K562 (cell line): ENCODE measurements around the gene YJU2. TPM values are rescaled to one million over a fixed set of nuclear protein-coding genes. Genes with fewer than 3 reads are reported as not detected.

Experiments used
- ATAC-seq: fragments of 200-7000 bp; cut with Tn5 transposase; 3 replicates; pipeline ENCODE4 v1.9.1; 2020; ENCODE audit warnings: moderate library complexity
- BruUV-seq: library from RNA; stranded (reverse); fragments of 400-500 nt; replicated peaks from 2 replicates; lab custom pipeline; 2021; lab: Mats Ljungman, UMichigan
- CTCF ChIA-PET: fragments of 300-600 bp; formaldehyde crosslinking; extraction: SDS; loops from one replicate; lab custom pipeline; 2021; ENCODE audit warnings: low intra/inter-chr PET ratio; lab: Yijun Ruan, JAX
- POLR2A ChIA-PET: fragments of 300-600, 350-650 bp; sonication (Branson Sonifier 250); formaldehyde crosslinking; extraction: SDS; loops from one replicate; lab custom pipeline; 2021; ENCODE audit warnings: antibody characterized with exemption, inconsistent platforms; lab: Yijun Ruan, JAX
- DNase-seq, 4 experiments: peaks; one replicate each; pipeline versions ENCODE4 v3.0.0 to v3.0.0-alpha.2; 2011 to 2018; ENCODE audit warnings: low spot score in 3 of 4, mixed read lengths in 3 of 4; ENCODE audit errors: extremely low read depth in 1 of 4
- FAIRE-seq: peaks from 2 replicates; lab custom pipeline; 2011; peaks lifted over from hg19 to GRCh38; lab: Jason Lieb, UNC
- H2AFZ ChIP-seq: 2 replicates; pipeline ENCODE4 v1.6.0; 2011; ENCODE audit warnings: low read depth, low read length, control low read depth, inconsistent platforms
- H3K27ac ChIP-seq: fragments of 200-600 bp; 3 replicates; pipeline ENCODE4 v1.8.0; 2011; ENCODE audit warnings: low read depth, mild to moderate bottlenecking, control low read depth, inconsistent platforms, low read length, moderate library complexity, mixed read lengths; ENCODE audit errors: extremely low read depth
- H3K27me3 ChIP-seq, 2 experiments: fragments of 300-600 bp in 1 of 2; 2 replicates in 1 of 2; 3 replicates in 1 of 2; pipeline versions ENCODE4 v1.6.0 to v1.8.0; 2011; ENCODE audit warnings: inconsistent platforms in 2 of 2, low read length in 2 of 2, mild to moderate bottlenecking in 1 of 2, mixed read lengths in 1 of 2, moderate library complexity in 1 of 2; ENCODE audit not compliant: control insufficient read depth in 2 of 2, insufficient read depth in 2 of 2
- H3K36me3 ChIP-seq: fragments of 300-600 bp; 3 replicates; pipeline ENCODE4 v1.8.0; 2011; ENCODE audit warnings: mild to moderate bottlenecking, low read length, inconsistent platforms; ENCODE audit not compliant: control insufficient read depth, insufficient read depth
- H3K4me1 ChIP-seq, 2 experiments: fragments of 200-600 bp in 1 of 2; replicated peaks in 1 of 2; 2 replicates in 1 of 2; 3 replicates in 1 of 2; pipeline versions ENCODE4 v1.5.1 to v1.8.0; 2011; ENCODE audit warnings: inconsistent platforms in 2 of 2, low read length in 2 of 2, mild to moderate bottlenecking in 1 of 2, mixed read lengths in 1 of 2, moderate library complexity in 1 of 2; ENCODE audit not compliant: control insufficient read depth in 2 of 2, insufficient read depth in 2 of 2
- H3K4me2 ChIP-seq: 2 replicates; pipeline ENCODE4 v1.6.1; 2011; ENCODE audit warnings: low read length, control low read depth, inconsistent platforms, mixed read lengths; ENCODE audit not compliant: insufficient read depth
- H3K4me3 ChIP-seq: fragments of 200-600 bp; sonication (generic), shearing (Covaris generic); 2 replicates; pipeline ENCODE4 v1.5.1; 2016; ENCODE audit warnings: control low read depth, inconsistent platforms
- H3K79me2 ChIP-seq: fragments of 200-600 bp; 3 replicates; pipeline ENCODE4 v1.8.0; 2011; ENCODE audit warnings: low read length, inconsistent platforms; ENCODE audit not compliant: control insufficient read depth, insufficient read depth
- H3K9ac ChIP-seq, 2 experiments: 2 replicates each; pipeline versions ENCODE4 v1.6.0 to v1.6.1; 2011; ENCODE audit warnings: low read depth in 2 of 2, low read length in 2 of 2, control low read depth in 1 of 2, inconsistent platforms in 1 of 2, mild to moderate bottlenecking in 1 of 2, mixed read lengths in 1 of 2; ENCODE audit not compliant: insufficient read depth in 1 of 2
- H3K9me1 ChIP-seq: one replicate; pipeline ENCODE4 v1.6.0; 2011; ENCODE audit warnings: inconsistent platforms, mild to moderate bottlenecking, low read length, moderate library complexity; ENCODE audit not compliant: control insufficient read depth, insufficient read depth
- H3K9me3 ChIP-seq: replicated peaks from 2 replicates; pipeline ENCODE4 v1.5.1; 2011; ENCODE audit warnings: low read depth, low read length, inconsistent platforms; ENCODE audit not compliant: control insufficient read depth, insufficient read depth
- H4K20me1 ChIP-seq: replicated peaks from 2 replicates; pipeline ENCODE4 v1.6.1; 2011; ENCODE audit warnings: low read length, inconsistent platforms, mixed read lengths; ENCODE audit not compliant: control insufficient read depth, insufficient read depth
- BCOR ChIP-seq: fragments of 450-650 bp; IDR thresholded peaks from 2 replicates; pipeline ENCODE4 v1.6.1; 2016
- BRD9 ChIP-seq: fragments of 450-650 bp; IDR thresholded peaks from 2 replicates; pipeline ENCODE4 v1.6.1; 2018; ENCODE audit warnings: low read depth; ENCODE audit not compliant: partially characterized antibody
- CBX3 ChIP-seq, 2 experiments: IDR thresholded peaks; 1 replicate in 1 of 2; 2 replicates in 1 of 2; pipeline ENCODE4 v1.6.1; 2012; ENCODE audit warnings: inconsistent platforms in 2 of 2, low read length in 2 of 2, borderline replicate concordance in 1 of 2, control low read depth in 1 of 2
- HDAC1 ChIP-seq, 2 experiments: fragments of 450-650 bp; IDR thresholded peaks; 2 replicates each; pipeline ENCODE4 v1.6.1; 2016 to 2017; ENCODE audit warnings: inconsistent platforms in 1 of 2, mild to moderate bottlenecking in 1 of 2, moderate library complexity in 1 of 2
- HDAC2 ChIP-seq: fragments of 450-650 bp; IDR thresholded peaks from 2 replicates; pipeline ENCODE4 v1.6.1; 2016; ENCODE audit warnings: mild to moderate bottlenecking
- KDM1A ChIP-seq, 2 experiments: fragments of 450-650 bp; IDR thresholded peaks; 2 replicates each; pipeline ENCODE4 v1.6.1; 2016; ENCODE audit warnings: mild to moderate bottlenecking in 2 of 2
- MED1 ChIP-seq: sonication (generic); formaldehyde crosslinking; IDR thresholded peaks from 2 replicates; pipeline ENCODE4 v1.8.1; 2023; ENCODE audit warnings: missing genetic modification reagents, borderline replicate concordance
- RBM25 ChIP-seq: fragments of 200-400 bp; formaldehyde crosslinking; IDR thresholded peaks from 2 replicates; pipeline ENCODE4 v1.6.1; 2018; ENCODE audit warnings: low read length, low read depth, moderate library complexity; ENCODE audit not compliant: severe bottlenecking
- RCOR1 ChIP-seq, 2 experiments: IDR thresholded peaks; 2 replicates each; pipeline ENCODE4 v1.6.1; 2012; ENCODE audit warnings: low read depth in 2 of 2, low read length in 2 of 2, borderline replicate concordance in 1 of 2, improper control_type of control experiment in 1 of 2
- SMARCA5 ChIP-seq: fragments of 450-650 bp; IDR thresholded peaks from 2 replicates; pipeline ENCODE4 v1.6.1; 2016
- SRF ChIP-seq, 2 experiments: fragments of 250-450, 450-650 bp in 1 of 2; sonication (Bioruptor Pico) in 1 of 2; sonication (generic) in 1 of 2; formaldehyde crosslinking; IDR thresholded peaks; 2 replicates each; pipeline versions ENCODE4 v1.5.0 to v1.5.1; 2020 to 2022; ENCODE audit warnings: mild to moderate bottlenecking in 1 of 2, missing genetic modification reagents in 1 of 2
- TCF3 ChIP-seq: sonication (generic); formaldehyde crosslinking; IDR thresholded peaks from 2 replicates; pipeline ENCODE4 v1.4.0; 2020; ENCODE audit warnings: mild to moderate bottlenecking, missing genetic modification reagents
- ZBTB7A ChIP-seq: IDR thresholded peaks from 2 replicates; pipeline ENCODE4 v1.6.1; 2011; ENCODE audit warnings: low read depth, mild to moderate bottlenecking, low read length, moderate library complexity, borderline replicate concordance; ENCODE audit not compliant: control insufficient read depth
- ZFP36 ChIP-seq: fragments of 150-350 bp; IDR thresholded peaks from 2 replicates; pipeline ENCODE4 v1.6.1; 2018; ENCODE audit warnings: low read length, low read depth; ENCODE audit not compliant: partially characterized antibody
- ZNF121 ChIP-seq: sonication (generic); formaldehyde crosslinking; conservative IDR thresholded peaks from 2 replicates; pipeline ENCODE4 v1.8.0; 2022; ENCODE audit warnings: missing genetic modification reagents
- WGBS: fragments of 100-300 bp; shearing (Covaris generic); methylation state at CpG from one replicate; pipeline ENCODE4 v1.1.6; 2016; ENCODE audit warnings: low coverage, mixed read lengths; ENCODE audit not compliant: insufficient coverage; ENCODE audit errors: missing lambda C conversion rate; 5-methylcytosine and 5-hydroxymethylcytosine counted together
- in situ Hi-C: fragments of 300-500 bp; cut with MboI; formaldehyde crosslinking; loops from 4 replicates; pipeline ENCODE4 v1.15.0; 2018; ENCODE audit warnings: inconsistent platforms, mixed read lengths
- intact Hi-C: fragments of 100-400 bp; cut with micrococcal nuclease; formaldehyde crosslinking; loops from 2 replicates; pipeline ENCODE4 v1.14.2; 2022
- polyA plus RNA-seq, 8 experiments: library from polyadenylated mRNA; depleted of rRNA in 4 of 8; stranded (reverse) in 5 of 8; unstranded in 3 of 8; fragments of >200 nt; fragmentation: Nextera tagmentation in 2 of 8; fragmentation: Illumina TruSeq in 1 of 8; extraction: Ambion mirVana in 2 of 8; extraction: Trizol in 1 of 8; gene quantifications; 2 replicates each; pipeline versions ENCODE4 v1.2.1 to v1.2.3, GENCODE V29; 2011 to 2014; ENCODE audit warnings: inconsistent platforms in 1 of 8, missing spikeins in 1 of 8
- total RNA-seq, 7 experiments: library from RNA; depleted of rRNA in 6 of 7; stranded (reverse); fragments of >200 nt in 6 of 7; fragmentation: Illumina TruSeq in 2 of 7; extraction: Trizol in 2 of 7; gene quantifications; 2 replicates each; pipeline versions ENCODE4 v1.2.1 to v1.2.3, GENCODE V29; 2011 to 2021; ENCODE audit warnings: low replicate concordance in 1 of 7

Gene YJU2
- total and polyA plus RNA-seq, 9 of the 15 experiments (the other 6 are each of a cell fraction or from before 2014, with no cell fraction given): 0.41 to 34.9 (median 19.3) TPM

- peak overlapping the region in 1 of 2 experiments; percentile 40; a peak in 1 of 4 replicates for H3K9ac ChIP-seq
- H4K20me1 ChIP-seq: no peaks in the 10 kb centered on the region
- no TSS peak for BruUV-seq
- TF ChIP-seq ZFP36 (peak; percentile 89), RCOR1 (IDR thresholded peaks at IDR 0.05; ENCODE audit: borderline replicate concordance in 1 of 2, low read depth in 2 of 2, low read length in 2 of 2) (peak in 1 of 2 experiments; percentile 40; a peak in 2 of 4 replicates), ZBTB7A (no peak), SMARCA5 (peak; percentile 87), BCOR (peak; percentile 96), MED1 (0 out of 2 replicates have a peak, but pooled peaks have one; percentile 27), RBM25 (peak; percentile 85), ZNF121 (CRISPR knock-in tag) (peak; percentile 90), KDM1A (IDR thresholded peaks at IDR 0.05) (peak; percentile 70 to 85), TCF3 (CRISPR knock-in tag) (no peak), HDAC2 (peak; percentile 67), SRF (CRISPR knock-in tag; IDR thresholded peaks at IDR 0.05) (no peak), CBX3 (IDR thresholded peaks at IDR 0.05; ENCODE audit: borderline replicate concordance in 1 of 2, low read length in 2 of 2) (peak in 1 of 2 experiments; percentile 37; a peak in 1 of 3 replicates), BRD9 (peak; percentile 53), HDAC1 (IDR thresholded peaks at IDR 0.05) (0 out of 4 replicates have a peak, but pooled peaks of 1 of the 2 experiments have one; percentile 22)
- CTCF ChIA-PET: no interaction called here
- intact Hi-C loops: no loop called here
- H3K27ac ChIP-seq: no peak overlapping the region
- DNase-seq (no peak), FAIRE-seq (no peak), ATAC-seq (no peak)
- H2AFZ ChIP-seq: no peak overlapping the region
- H3K27me3 ChIP-seq: peaks cover 3 to 8% of the 10 kb centered on the region in 2 experiments; a peak in 2 of 5 replicates
- H3K4me1 ChIP-seq: peaks cover 0 to 25% of the 10 kb centered on the region in 2 experiments; a peak in 2 of 5 replicates
- H3K9me1 ChIP-seq: no peaks in the 10 kb centered on the region
- no peak overlapping the region for H3K4me2 ChIP-seq
- WGBS: 31% methylated on average over 10 of the region's 14 CpGs
- no peak overlapping the region for H3K4me3 ChIP-seq
- H3K79me2 ChIP-seq: no peaks in the 10 kb centered on the region
- H3K36me3 ChIP-seq: no peaks in the 10 kb centered on the region
- in situ Hi-C loops: no loop called here
- no peaks in the 10 kb centered on the region for H3K9me3 ChIP-seq
- POLR2A ChIA-PET: interaction anchor here (0.6 kb wide), 2 partner anchors 10 to 1193 kb away, joined by 3 read pairs; no protein-coding TSS in a partner anchor
Measured at GRCh38 chr19:4295972-4296771, 49.3 kb downstream of the YJU2 start.
